Immature natural killer cell (primary cell): ENCODE data around the gene ANO4. TPM values are rescaled to one million over a fixed set of nuclear protein-coding genes. Genes with fewer than 3 reads are reported as not detected.

Experiments
- DNase-seq, 3 donors: peaks; one replicate each; pipeline ENCODE4 v3.0.0; 2022; ENCODE audit warnings: mixed read lengths in 1 of 3
- H3K27ac Mint-ChIP-seq, 6 donors: one replicate each; pipeline ENCODE4 v1.8.0; 2020; ENCODE audit warnings: mixed read lengths in 6 of 6, mild to moderate bottlenecking in 5 of 6, inconsistent platforms in 4 of 6, moderate library complexity in 3 of 6
- H3K27me3 Mint-ChIP-seq, 3 donors: one replicate each; pipeline ENCODE4 v1.8.0; 2020 to 2021; ENCODE audit warnings: low read depth in 3 of 3, mild to moderate bottlenecking in 3 of 3, mixed read lengths in 3 of 3, moderate library complexity in 3 of 3, inconsistent platforms in 1 of 3
- H3K36me3 Mint-ChIP-seq, 3 donors: one replicate each; pipeline ENCODE4 v1.8.0; 2020; ENCODE audit warnings: mixed read lengths in 3 of 3, inconsistent platforms in 2 of 3, mild to moderate bottlenecking in 2 of 3
- H3K4me1 Mint-ChIP-seq, 2 donors: one replicate each; pipeline ENCODE4 v1.8.0; 2020; ENCODE audit warnings: inconsistent platforms in 2 of 2, mild to moderate bottlenecking in 2 of 2, mixed read lengths in 2 of 2, moderate library complexity in 1 of 2
- H3K4me3 Mint-ChIP-seq, 5 donors: one replicate each; pipeline ENCODE4 v1.8.0; 2020; ENCODE audit warnings: mild to moderate bottlenecking in 5 of 5, mixed read lengths in 5 of 5, inconsistent platforms in 3 of 5, moderate library complexity in 3 of 5
- H3K9me3 Mint-ChIP-seq, 6 donors: one replicate each; pipeline ENCODE4 v1.8.0; 2020; ENCODE audit warnings: mild to moderate bottlenecking in 6 of 6, mixed read lengths in 6 of 6, inconsistent platforms in 4 of 6, moderate library complexity in 3 of 6
- polyA plus RNA-seq, 3 donors: library from polyadenylated mRNA; unstranded; fragments of 300-500 nt; fragmentation: Illumina TruSeq; gene quantifications; one replicate each; pipeline ENCODE4 v1.2.3, GENCODE V29; 2021

ANO4 gene
- not detected for polyA plus RNA-seq

DNA sequence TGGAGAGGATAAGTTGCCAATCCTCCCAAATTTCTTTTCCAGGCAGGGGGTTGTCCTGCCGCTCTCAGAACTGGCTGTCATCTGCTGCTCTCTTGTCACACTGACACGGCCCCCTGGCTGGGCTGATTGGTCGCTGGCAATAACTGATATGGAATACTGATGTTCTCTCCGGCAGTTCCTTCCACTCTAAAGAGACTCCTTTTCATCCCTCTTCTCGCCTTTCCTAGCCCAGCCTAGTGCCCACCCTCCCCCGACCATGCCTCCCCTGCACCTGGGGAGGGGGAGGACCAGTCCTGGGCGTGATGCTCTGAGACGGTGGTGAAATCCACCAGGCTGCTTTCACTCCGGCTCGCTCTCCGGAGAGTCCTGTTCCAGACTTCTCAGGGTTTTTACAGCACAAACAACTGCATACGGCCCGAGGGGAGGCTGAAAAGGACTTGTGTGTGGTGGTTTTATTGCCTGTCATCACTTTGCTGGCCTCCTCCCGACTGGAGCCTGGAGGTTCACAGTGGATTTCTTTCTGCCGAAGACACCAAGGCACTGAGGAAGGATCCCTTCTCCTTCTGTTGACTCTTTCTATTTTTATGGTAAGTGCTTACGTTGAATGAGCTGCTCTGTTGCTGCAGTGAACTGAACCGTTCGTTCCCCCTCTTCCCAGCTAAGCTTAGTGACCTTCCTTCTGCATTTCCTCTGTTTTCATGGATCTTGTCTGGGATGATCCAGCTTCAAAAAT is at the start of gene ANO4:
Gene ANO4, plus strand, starts transcription at position 336 of the 733 bp plus-strand sequence. CDS start 107,010 bp downstream, outside the sequence.
- no peak within 1 kb of the TSS for H3K4me3 Mint-ChIP-seq
- H3K4me1 Mint-ChIP-seq, result no peaks in the 10 kb centered on the region
- H3K27me3 Mint-ChIP-seq, result peaks cover 4 to 8% (median 8%) of the 10 kb centered on the region in 3 donors
- no peaks in the 10 kb centered on the region for H3K36me3 Mint-ChIP-seq
- H3K9me3 Mint-ChIP-seq, result peaks cover 0 to 7% (median 3%) of the 10 kb centered on the region in 6 donors
- no peak for DNase-seq
- no peak within 1 kb of the TSS for H3K27ac Mint-ChIP-seq

DNA sequence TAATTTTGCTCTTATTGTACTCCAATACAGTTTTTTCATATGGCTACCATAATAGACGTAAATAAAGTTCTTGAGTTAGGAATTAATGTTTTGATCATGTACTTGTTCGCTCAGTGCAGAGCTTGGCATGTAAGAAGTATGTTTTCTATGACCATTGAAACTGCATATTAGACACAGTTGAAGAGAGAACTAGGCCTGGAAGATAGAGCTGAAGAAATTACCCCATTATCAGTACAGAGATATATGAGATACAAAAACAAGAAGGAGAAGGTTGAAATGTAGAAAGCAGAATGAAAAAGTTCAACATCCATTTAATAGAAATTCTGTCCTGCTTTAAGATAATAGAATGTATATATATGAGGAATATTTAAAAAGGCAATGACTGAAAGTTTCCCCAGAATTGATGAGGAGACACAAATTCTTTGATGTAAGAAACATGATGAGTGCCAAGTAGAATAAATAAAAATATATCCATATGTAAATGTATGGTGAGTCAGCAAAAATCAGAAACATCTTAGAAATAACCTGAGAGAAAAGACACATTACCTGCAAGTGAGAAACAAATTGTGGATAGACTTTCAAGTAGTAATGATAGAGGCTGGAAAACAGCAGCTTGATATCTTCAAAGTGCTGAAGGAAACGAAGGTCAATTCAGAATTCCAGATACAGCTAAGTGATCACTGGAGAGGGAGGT is 49.1 kb upstream of the ANO4 start:
- H3K9me3 Mint-ChIP-seq, result peaks cover 0 to 5% (median under 1%) of the 10 kb centered on the region in 6 donors
- H3K4me3 Mint-ChIP-seq, result no peak overlapping the region
- H3K27me3 Mint-ChIP-seq, result peaks cover 3 to 5% (median 4%) of the 10 kb centered on the region in 3 donors
- no peak for DNase-seq
- H3K36me3 Mint-ChIP-seq, result no peaks in the 10 kb centered on the region
- H3K4me1 Mint-ChIP-seq, result no peaks in the 10 kb centered on the region
- no peak overlapping the region for H3K27ac Mint-ChIP-seq

DNA sequence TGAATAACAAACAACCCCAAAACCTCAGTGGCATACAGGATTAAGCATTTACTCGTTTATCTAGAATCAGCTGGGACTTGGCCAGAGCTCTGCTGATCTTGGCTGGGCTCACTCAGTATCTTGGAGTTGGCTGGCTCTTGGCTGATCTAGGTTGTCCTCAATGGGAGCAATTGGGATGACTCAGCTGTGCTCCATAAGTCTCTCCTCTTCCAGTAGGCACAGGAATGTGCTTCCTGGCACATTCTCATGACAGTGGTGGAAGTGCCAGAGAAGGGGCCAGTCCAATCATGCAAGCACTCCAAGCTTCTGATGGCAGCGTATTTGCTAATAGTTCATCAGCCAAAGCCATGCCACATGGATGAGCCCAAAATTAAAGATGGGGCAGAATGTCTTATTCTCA is 41.7 kb upstream of the ANO4 start:
- no peak overlapping the region for H3K27ac Mint-ChIP-seq
- H3K4me1 Mint-ChIP-seq, result no peaks in the 10 kb centered on the region
- DNase-seq, result no peak
- peaks cover 0 to 6% (median 2%) of the 10 kb centered on the region in 6 donors for H3K9me3 Mint-ChIP-seq
- H3K4me3 Mint-ChIP-seq, result no peak overlapping the region
- H3K27me3 Mint-ChIP-seq, result peaks cover 0 to 3% (median 2%) of the 10 kb centered on the region in 3 donors
- H3K36me3 Mint-ChIP-seq, result no peaks in the 10 kb centered on the region

DNA sequence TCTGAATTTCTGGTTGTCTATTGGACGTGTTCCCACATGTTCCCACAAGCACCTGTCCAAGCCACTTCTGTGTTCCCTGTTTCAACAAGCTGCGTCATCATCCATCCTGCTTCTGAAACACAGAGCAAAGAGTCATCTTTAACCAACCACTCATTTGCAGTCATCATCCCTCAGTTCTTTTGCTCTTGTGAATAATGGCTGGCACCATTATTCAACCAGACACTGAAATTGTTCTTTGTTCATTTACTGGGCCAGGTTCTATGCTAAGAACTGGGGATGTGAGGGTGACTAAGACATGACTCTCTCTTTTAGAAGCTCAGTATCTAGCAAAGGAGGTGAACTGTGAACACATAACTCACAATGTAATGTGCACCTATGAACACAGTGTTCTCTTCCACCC is 40.7 kb upstream of the ANO4 start:
- Mint-ChIP-seq H3K27me3 (peaks cover 0 to 3% (median 2%) of the 10 kb centered on the region in 3 donors), H3K36me3 (no peaks in the 10 kb centered on the region), H3K27ac (no peak overlapping the region), H3K4me3 (no peak overlapping the region), H3K4me1 (no peaks in the 10 kb centered on the region), H3K9me3 (peaks cover 0 to 3% (median 1%) of the 10 kb centered on the region in 6 donors)
- DNase-seq, result no peak

DNA sequence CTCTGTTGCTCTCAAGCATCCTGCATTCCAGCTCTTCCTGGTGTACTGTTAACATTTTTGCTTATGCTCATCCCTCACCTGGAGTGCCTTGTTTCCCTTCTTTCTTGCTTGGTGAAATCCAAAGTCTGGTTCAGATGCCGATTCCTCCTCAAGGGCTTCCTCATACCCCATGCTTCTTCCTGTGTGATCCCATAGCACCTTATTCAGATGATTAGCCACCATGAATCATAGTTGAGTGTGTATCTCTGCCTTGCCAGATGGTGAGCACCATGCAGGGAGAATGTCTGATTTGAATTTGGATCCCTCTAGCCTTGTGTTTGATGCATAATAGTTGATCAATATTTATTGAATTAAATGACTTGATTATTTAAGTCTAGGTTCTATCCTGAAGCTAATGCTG is 39.4 kb upstream of the ANO4 start:
- Mint-ChIP-seq H3K4me3 (no peak overlapping the region), H3K36me3 (no peaks in the 10 kb centered on the region), H3K9me3 (peaks cover 0 to 3% (median 0%) of the 10 kb centered on the region in 6 donors), H3K4me1 (no peaks in the 10 kb centered on the region), H3K27ac (no peak overlapping the region), H3K27me3 (peaks cover 0 to 2% (median 2%) of the 10 kb centered on the region in 3 donors)
- DNase-seq, result no peak

DNA sequence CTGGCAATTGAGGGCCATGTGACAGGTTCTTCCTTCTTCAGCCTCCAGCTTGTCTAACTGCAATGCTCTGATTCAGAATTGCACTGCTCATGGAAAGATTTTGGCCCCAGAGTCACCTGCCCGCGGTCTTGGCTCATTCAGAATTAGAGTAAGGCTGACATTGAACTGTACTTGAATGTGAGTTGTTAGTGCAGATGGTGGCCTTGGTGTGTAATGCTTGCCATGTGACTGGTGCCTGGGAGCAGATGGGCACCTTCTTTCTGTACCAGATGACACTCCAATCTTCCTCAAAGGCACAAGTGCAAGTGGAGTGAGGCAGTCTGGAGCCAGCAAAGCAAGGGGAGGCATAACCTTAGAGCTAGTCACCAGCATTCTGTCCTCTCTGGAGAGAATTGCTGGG is 36.5 kb upstream of the ANO4 start:
- H3K27ac Mint-ChIP-seq, result no peak overlapping the region
- peaks cover 2 to 5% (median 2%) of the 10 kb centered on the region in 3 donors for H3K27me3 Mint-ChIP-seq
- no peaks in the 10 kb centered on the region for H3K4me1 Mint-ChIP-seq
- no peak for DNase-seq
- H3K9me3 Mint-ChIP-seq, result peaks cover 0 to 6% (median 0%) of the 10 kb centered on the region in 6 donors
- no peak overlapping the region for H3K4me3 Mint-ChIP-seq
- no peaks in the 10 kb centered on the region for H3K36me3 Mint-ChIP-seq

DNA sequence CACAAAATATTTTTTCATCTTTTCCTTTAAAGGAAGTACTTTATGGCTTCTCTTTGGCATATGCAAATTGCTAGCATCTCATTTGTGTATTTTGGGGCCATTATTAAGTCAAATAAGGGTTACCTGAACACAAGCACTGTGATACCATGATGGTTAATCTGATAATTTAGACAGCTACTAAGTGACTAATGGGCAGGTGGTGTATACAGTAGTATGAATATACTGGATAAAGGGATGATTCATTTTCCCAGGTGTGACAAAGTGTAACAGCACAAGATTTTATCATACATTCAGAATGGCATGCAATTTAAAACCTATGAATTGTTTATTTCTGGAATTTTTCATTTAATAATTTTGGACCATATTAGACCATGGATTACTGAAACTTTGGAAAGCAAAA is 27.2 kb upstream of the ANO4 start:
- H3K36me3 Mint-ChIP-seq, result no peaks in the 10 kb centered on the region

DNA sequence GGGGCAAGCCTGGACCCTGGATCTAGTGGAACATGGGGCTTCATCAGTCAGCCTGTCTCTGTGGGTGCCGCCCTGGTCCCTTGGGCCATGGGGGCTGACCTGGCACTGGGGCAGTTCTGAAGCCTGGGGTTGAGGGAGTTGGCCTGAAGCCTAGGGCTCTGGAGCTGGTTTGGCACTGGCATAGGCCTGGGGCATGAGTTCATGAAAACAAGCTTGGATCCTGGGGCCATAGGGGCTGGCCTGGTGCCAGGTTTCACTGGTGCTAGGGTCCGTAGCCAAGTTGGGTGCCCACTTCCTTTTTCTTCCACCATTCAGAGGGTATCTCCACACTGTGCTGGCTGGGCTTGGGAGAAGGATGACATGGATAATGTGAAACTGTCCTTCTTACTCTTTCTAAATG is 26.6 kb upstream of the ANO4 start:
- H3K4me3 Mint-ChIP-seq, result no peak overlapping the region
- no peak overlapping the region for H3K27ac Mint-ChIP-seq
- no peaks in the 10 kb centered on the region for H3K27me3 Mint-ChIP-seq
- no peaks in the 10 kb centered on the region for H3K36me3 Mint-ChIP-seq
- H3K4me1 Mint-ChIP-seq, result no peaks in the 10 kb centered on the region
- peaks cover 0 to 17% (median 2%) of the 10 kb centered on the region in 6 donors for H3K9me3 Mint-ChIP-seq
- no peak for DNase-seq

More for the DNA sequence above, 27.2 kb upstream of the ANO4 start:
- no peaks in the 10 kb centered on the region for H3K4me1 Mint-ChIP-seq
- peaks cover 0 to 17% (median 2%) of the 10 kb centered on the region in 6 donors for H3K9me3 Mint-ChIP-seq
- no peak overlapping the region for H3K27ac Mint-ChIP-seq
- H3K4me3 Mint-ChIP-seq, result no peak overlapping the region
- no peak for DNase-seq
- H3K27me3 Mint-ChIP-seq, result no peaks in the 10 kb centered on the region

DNA sequence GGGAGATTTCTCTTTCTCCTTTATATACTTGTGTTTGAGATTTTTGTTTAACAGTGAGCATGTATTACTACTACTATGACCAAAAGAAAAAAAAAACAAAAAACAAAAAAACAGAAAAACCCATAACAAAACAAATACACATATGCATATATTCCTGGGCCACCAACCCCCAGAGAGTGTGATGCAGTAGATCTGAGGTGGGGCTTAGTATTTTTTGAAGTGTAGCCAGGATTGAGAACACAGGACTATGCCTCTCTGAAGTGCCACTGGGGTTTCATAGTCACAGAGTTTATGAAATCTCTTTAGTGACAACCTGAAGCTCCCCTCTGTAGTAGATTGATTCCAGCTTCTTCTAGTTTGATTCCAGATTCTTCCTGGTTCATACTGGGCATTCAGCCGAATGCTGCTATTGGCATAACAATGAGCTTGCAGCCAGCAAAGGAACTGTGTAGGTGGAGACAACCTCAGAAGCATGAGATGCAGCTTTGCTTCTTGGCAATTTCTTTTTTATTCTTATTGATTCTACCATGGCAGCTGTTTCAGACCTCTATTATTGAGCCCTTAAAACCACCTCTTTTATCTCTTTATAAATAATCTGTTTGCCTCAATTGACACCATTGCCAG is 15.5 kb upstream of the ANO4 start:
- H3K27ac Mint-ChIP-seq, result no peak overlapping the region
- H3K9me3 Mint-ChIP-seq, result peaks cover 0 to 4% (median 1%) of the 10 kb centered on the region in 6 donors
- no peak overlapping the region for H3K4me3 Mint-ChIP-seq
- no peak for DNase-seq
- no peaks in the 10 kb centered on the region for H3K4me1 Mint-ChIP-seq
- H3K27me3 Mint-ChIP-seq, result peaks cover 0 to 2% (median 0%) of the 10 kb centered on the region in 3 donors
- H3K36me3 Mint-ChIP-seq, result no peaks in the 10 kb centered on the region

DNA sequence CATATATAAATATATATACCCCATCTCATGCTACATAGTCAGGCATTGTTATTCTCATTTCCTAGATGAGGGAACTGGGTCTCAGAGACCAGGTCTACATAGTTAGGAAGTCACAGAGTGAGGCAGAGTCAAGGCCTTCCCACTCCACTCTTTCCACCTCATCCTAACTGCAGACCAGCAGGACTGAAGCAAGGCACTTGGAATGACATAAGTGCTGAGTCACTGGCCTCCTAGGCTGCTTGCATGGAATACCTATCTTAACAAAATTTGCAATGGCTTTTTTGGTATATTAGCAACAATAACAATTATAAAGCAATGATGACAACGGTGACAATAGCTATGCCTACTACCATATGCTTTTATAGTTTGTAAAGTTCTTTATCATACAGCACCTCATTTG is 5.4 kb upstream of the ANO4 start:
- no peaks in the 10 kb centered on the region for H3K4me1 Mint-ChIP-seq
- H3K27me3 Mint-ChIP-seq, result peaks cover 0 to 5% (median 0%) of the 10 kb centered on the region in 3 donors
- no peak overlapping the region for H3K4me3 Mint-ChIP-seq
- peaks cover 2 to 10% (median 4%) of the 10 kb centered on the region in 6 donors for H3K9me3 Mint-ChIP-seq
- no peak for DNase-seq
- H3K36me3 Mint-ChIP-seq, result no peaks in the 10 kb centered on the region
- H3K27ac Mint-ChIP-seq, result no peak overlapping the region

DNA sequence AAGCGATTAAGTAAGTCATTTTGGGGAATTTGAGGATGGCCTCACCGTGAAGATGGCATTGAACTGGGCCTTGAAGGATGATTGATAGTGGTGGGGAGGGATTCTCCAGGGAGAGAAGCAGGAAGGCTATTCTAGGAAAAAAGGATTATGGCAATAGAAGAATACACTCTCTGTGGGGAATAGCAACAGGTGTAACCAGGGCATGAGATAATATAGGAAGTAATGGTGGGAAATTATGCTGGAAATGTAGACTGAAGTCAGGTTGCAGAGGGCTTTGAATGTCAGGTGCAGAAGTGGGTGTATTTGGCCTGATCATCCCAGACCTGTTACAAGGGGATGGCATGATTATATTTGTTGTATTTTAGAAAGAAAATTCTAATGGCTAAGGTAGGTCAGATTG is 4.6 kb upstream of the ANO4 start:
- no peaks in the 10 kb centered on the region for H3K4me1 Mint-ChIP-seq
- no peak overlapping the region for H3K4me3 Mint-ChIP-seq
- peaks cover 2 to 11% (median 4%) of the 10 kb centered on the region in 6 donors for H3K9me3 Mint-ChIP-seq
- no peaks in the 10 kb centered on the region for H3K36me3 Mint-ChIP-seq
- peaks cover 2 to 8% (median 2%) of the 10 kb centered on the region in 3 donors for H3K27me3 Mint-ChIP-seq
- DNase-seq, result no peak
- H3K27ac Mint-ChIP-seq, result no peak overlapping the region

DNA sequence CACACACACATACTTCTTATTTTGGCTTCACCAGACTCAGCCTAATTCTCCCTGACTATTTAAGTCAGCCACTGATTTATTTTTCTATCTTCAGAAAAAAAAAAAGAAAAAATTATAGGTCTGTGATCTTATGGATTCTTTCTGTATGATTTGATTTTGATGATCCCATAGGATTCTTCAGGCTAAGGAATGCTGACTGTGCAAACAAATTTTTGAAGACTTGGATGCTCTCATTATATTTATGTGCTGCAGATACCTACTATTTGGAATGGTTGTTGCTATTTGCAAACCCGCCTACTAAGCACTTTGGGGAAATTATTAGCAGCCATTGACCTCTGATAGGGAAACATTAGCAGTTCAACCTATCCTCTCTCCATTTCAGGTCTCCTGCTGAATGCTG is 4.0 kb upstream of the ANO4 start:
- no peak overlapping the region for H3K4me3 Mint-ChIP-seq
- H3K27ac Mint-ChIP-seq, result no peak overlapping the region
- H3K4me1 Mint-ChIP-seq, result no peaks in the 10 kb centered on the region
- peaks cover 2 to 12% (median 4%) of the 10 kb centered on the region in 6 donors for H3K9me3 Mint-ChIP-seq
- H3K27me3 Mint-ChIP-seq, result peaks cover 4 to 11% (median 8%) of the 10 kb centered on the region in 3 donors
- no peaks in the 10 kb centered on the region for H3K36me3 Mint-ChIP-seq
- DNase-seq, result no peak

DNA sequence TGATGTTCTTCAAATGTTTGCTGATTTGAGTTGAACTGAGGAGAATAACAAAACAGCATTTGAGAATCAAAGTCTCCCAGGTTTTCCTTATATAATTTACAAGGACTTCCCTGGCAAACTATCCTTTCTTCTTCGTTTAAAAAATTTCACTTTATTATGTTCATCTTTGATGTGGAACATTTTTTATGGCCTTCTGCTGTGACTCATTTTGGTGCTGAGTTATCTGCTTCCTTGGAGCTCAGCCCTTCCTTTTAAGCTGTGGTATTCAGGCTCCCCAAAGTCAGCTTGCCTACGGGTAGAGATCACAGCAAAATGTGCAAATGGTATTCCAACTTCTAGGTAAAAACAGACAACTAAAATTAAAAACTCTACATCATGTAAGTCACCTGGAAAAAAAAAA is 1.4 kb upstream of the ANO4 start:
- Mint-ChIP-seq H3K27ac (no peak overlapping the region), H3K27me3 (peaks cover 4 to 10% (median 8%) of the 10 kb centered on the region in 3 donors), H3K4me1 (no peaks in the 10 kb centered on the region), H3K36me3 (no peaks in the 10 kb centered on the region), H3K9me3 (peaks cover 0 to 9% (median 6%) of the 10 kb centered on the region in 6 donors), H3K4me3 (no peak overlapping the region)
- DNase-seq, result no peak
